Brain microvascular endothelial cell (primary cell): ENCODE measurements around the gene ZNF609.

Experiments
- DNase-seq: peaks from one replicate; pipeline ENCODE4 v3.0.0-alpha.2; 2020
- H3K27ac ChIP-seq: fragments of 250-450 bp; sonication (Bioruptor Pico); 2 replicates; pipeline ENCODE4 v1.5.1; 2020; ENCODE audit warnings: mild to moderate bottlenecking, moderate library complexity
- H3K27me3 ChIP-seq: fragments of 250-450 bp; sonication (Bioruptor Pico); replicated peaks from 2 replicates; pipeline ENCODE4 v1.5.1; 2020; ENCODE audit warnings: mild to moderate bottlenecking
- H3K36me3 ChIP-seq: fragments of 250-450 bp; sonication (Bioruptor Pico); replicated peaks from 2 replicates; pipeline ENCODE4 v1.5.1; 2020; ENCODE audit warnings: mild to moderate bottlenecking
- H3K4me3 ChIP-seq: 2 replicates; pipeline ENCODE4 v1.5.1; 2011; ENCODE audit warnings: low read depth, mild to moderate bottlenecking, control low read depth, low read length, moderate library complexity
- in situ Hi-C: cut with HindIII; loops from 2 replicates; pipeline ENCODE4 v1.10.0; 2017; ENCODE audit warnings: low sequenced_read_pairs, low pct_ligation_motif_present
- TF ChIP-seq, protein P1 (sequence below): IDR thresholded peaks from 2 replicates; pipeline ENCODE4 v1.5.1; 2011; ENCODE audit warnings: low read depth, mild to moderate bottlenecking, moderate library complexity, low read length, control low read depth, inconsistent platforms; ENCODE audit errors: missing control alignments

Gene ZNF609

DNA sequence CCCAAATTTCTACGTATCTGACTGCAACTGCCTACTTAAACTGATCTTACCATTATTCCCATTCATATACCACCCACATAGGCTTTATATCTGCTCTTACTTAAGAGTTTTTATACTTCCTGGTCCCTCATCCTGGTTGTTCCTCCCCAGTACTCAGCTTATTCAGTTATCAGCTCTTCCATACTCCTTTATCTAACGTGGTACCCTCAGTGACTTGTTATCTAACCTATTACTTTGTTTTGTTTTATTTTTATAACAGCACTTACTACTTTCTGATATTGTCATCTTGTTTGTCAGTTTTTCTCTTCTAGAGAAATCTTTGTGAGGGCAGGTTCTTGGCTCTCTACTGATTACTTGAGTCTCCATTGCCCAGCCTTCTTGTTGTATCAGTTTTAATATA lies 100.6 kb downstream of the ZNF609 start:
- no peaks in the 10 kb centered on the region for H3K27me3 ChIP-seq
- H3K4me3 ChIP-seq = no peak overlapping the region
- no peak for DNase-seq
- H3K36me3 ChIP-seq = no peaks in the 10 kb centered on the region
- TF ChIP-seq, protein P1, sequence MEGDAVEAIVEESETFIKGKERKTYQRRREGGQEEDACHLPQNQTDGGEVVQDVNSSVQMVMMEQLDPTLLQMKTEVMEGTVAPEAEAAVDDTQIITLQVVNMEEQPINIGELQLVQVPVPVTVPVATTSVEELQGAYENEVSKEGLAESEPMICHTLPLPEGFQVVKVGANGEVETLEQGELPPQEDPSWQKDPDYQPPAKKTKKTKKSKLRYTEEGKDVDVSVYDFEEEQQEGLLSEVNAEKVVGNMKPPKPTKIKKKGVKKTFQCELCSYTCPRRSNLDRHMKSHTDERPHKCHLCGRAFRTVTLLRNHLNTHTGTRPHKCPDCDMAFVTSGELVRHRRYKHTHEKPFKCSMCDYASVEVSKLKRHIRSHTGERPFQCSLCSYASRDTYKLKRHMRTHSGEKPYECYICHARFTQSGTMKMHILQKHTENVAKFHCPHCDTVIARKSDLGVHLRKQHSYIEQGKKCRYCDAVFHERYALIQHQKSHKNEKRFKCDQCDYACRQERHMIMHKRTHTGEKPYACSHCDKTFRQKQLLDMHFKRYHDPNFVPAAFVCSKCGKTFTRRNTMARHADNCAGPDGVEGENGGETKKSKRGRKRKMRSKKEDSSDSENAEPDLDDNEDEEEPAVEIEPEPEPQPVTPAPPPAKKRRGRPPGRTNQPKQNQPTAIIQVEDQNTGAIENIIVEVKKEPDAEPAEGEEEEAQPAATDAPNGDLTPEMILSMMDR = no peak
- no peak overlapping the region for H3K27ac ChIP-seq
- in situ Hi-C loops = no loop called here

GRCh38 chr15:64562003-64562640 lies 101.7 kb downstream of the ZNF609 start:
- Histone ChIP-seq H3K27ac (no peak overlapping the region), H3K4me3 (no peak overlapping the region), H3K27me3 (no peaks in the 10 kb centered on the region), H3K36me3 (no peaks in the 10 kb centered on the region)
- no peak for DNase-seq
- in situ Hi-C loops = no loop called here
- TF ChIP-seq, protein P1 = no peak

- Histone ChIP-seq H3K4me3 (no peak overlapping the region), H3K27me3 (no peaks in the 10 kb centered on the region), H3K27ac (no peak overlapping the region), H3K36me3 (no peaks in the 10 kb centered on the region)
- TF ChIP-seq, protein P1 = no peak
- no peak for DNase-seq
- in situ Hi-C loops = no loop called here
These were observed 105.7 kb downstream of the ZNF609 start for GRCh38 chr15:64566102-64566501.

GRCh38 chr15:64566629-64567427 lies 106.5 kb downstream of the ZNF609 start:
- Histone ChIP-seq H3K4me3 (no peak overlapping the region), H3K27me3 (no peaks in the 10 kb centered on the region), H3K36me3 (no peaks in the 10 kb centered on the region), H3K27ac (no peak overlapping the region)
- in situ Hi-C loops = no loop called here
- TF ChIP-seq, protein P1 = no peak
- DNase-seq = no peak

GRCh38 chr15:64568765-64569164 lies 108.4 kb downstream of the ZNF609 start:
- no peaks in the 10 kb centered on the region for H3K36me3 ChIP-seq
- no peak for DNase-seq
- in situ Hi-C loops = no loop called here
- TF ChIP-seq, protein P1 = no peak
- H3K27me3 ChIP-seq = no peaks in the 10 kb centered on the region
- H3K4me3 ChIP-seq = no peak overlapping the region
- no peak overlapping the region for H3K27ac ChIP-seq
